Spleen (tissue), 13 donors: ENCODE data around the gene STYX. TPM values are rescaled to one million over a fixed set of nuclear protein-coding genes. Genes with fewer than 3 reads are reported as not detected.
A peak's percentile ranks its signal among the peaks of the same experiment; 100 is the strongest.

Source experiments
- DNase-seq: peaks from one replicate; pipeline ENCODE4 v3.0.0-alpha.2; 2020
- H3K27ac ChIP-seq, 8 donors: fragments of 200-600 bp; sonication (generic) in 7 of 8; 1 replicate in 4 of 8; 2 replicates in 4 of 8; pipeline versions ENCODE4 v1.5.0 to v1.8.0; 2016 to 2021; ENCODE audit warnings: inconsistent platforms in 4 of 8, mild to moderate bottlenecking in 4 of 8, moderate library complexity in 1 of 8
- H3K27me3 ChIP-seq, 7 donors: fragments of 200-600 bp; sonication (generic) in 6 of 7; replicated peaks in 1 of 7; 1 replicate in 4 of 7; 2 replicates in 3 of 7; pipeline versions ENCODE4 v1.5.0 to v1.8.0; 2016 to 2021; ENCODE audit warnings: inconsistent platforms in 3 of 7, mild to moderate bottlenecking in 1 of 7
- H3K36me3 ChIP-seq, 6 donors: fragments of 200-600 bp; sonication (generic) in 5 of 6; 1 replicate in 4 of 6; 2 replicates in 2 of 6; pipeline versions ENCODE4 v1.5.0 to v1.8.0; 2016 to 2021; ENCODE audit warnings: inconsistent platforms in 2 of 6
- H3K4me1 ChIP-seq, 6 donors: fragments of 200-600 bp; sonication (generic) in 5 of 6; 1 replicate in 3 of 6; 2 replicates in 3 of 6; pipeline versions ENCODE4 v1.5.0 to v1.8.0; 2016 to 2021; ENCODE audit warnings: inconsistent platforms in 3 of 6
- H3K4me3 ChIP-seq, 8 donors: fragments of 200-600 bp; sonication (generic) in 7 of 8; 1 replicate in 4 of 8; 2 replicates in 4 of 8; pipeline versions ENCODE4 v1.5.0 to v1.8.0; 2016 to 2021; ENCODE audit warnings: inconsistent platforms in 4 of 8, mild to moderate bottlenecking in 4 of 8, moderate library complexity in 2 of 8
- H3K9me3 ChIP-seq, 8 donors: fragments of 200-600 bp; sonication (generic) in 7 of 8; 1 replicate in 4 of 8; 2 replicates in 4 of 8; pipeline versions ENCODE4 v1.5.0 to v1.8.0; 2016 to 2021; ENCODE audit warnings: inconsistent platforms in 4 of 8
- POLR2A ChIP-seq, 3 donors: fragments of 450-650 bp; IDR thresholded peaks; one replicate each; pipeline ENCODE4 v1.5.1; 2017; ENCODE audit warnings: antibody characterized with exemption in 3 of 3, mild to moderate bottlenecking in 1 of 3
- POLR2AphosphoS5 ChIP-seq, 3 donors: sonication (generic); formaldehyde crosslinking; IDR thresholded peaks; one replicate each; pipeline ENCODE4 v1.5.1; 2017; ENCODE audit warnings: antibody characterized with exemption in 3 of 3
- WGBS, 5 donors: extraction: QIAGEN DNeasy Blood & Tissue Kit in 3 of 5; methylation state at CpG; one replicate each; pipeline versions ENCODE4 v1.1.5 to v1.1.7; 2013 to 2018; 5-methylcytosine and 5-hydroxymethylcytosine counted together
- intact Hi-C: fragments of 100-400 bp; cut with DNase I; formaldehyde crosslinking; loops from one replicate; pipeline ENCODE4 v1.15.0; 2023; ENCODE audit warnings: low total_unique reads
- long read RNA-seq, 2 donors: transcript quantifications; one replicate each; lab custom pipeline, GENCODE V29; 2026
- polyA plus RNA-seq, 3 donors: library from polyadenylated mRNA; stranded (reverse); fragments of 200-250 nt; gene quantifications; one replicate each; pipeline ENCODE4 v1.2.1, GENCODE V29; 2013
- total RNA-seq, 7 donors: library from RNA; depleted of rRNA in 3 of 7; stranded (reverse); fragments of >200 nt in 3 of 7; fragmentation: NEBNext Ultra II Directional in 4 of 7; extraction: Animal tissue kit (Norgen Biotek cat#: 25700) in 4 of 7; gene quantifications; one replicate each; pipeline versions ENCODE4 v1.1.0 to v1.2.1, GENCODE V29; 2016 to 2021
- TF ChIP-seq, protein P1 (sequence below), 11 experiments: fragments of 200-600 bp in 7 of 11; fragments of 450-650 bp in 4 of 11; sonication (generic) in 4 of 11; IDR thresholded peaks in 8 of 11; conservative IDR thresholded peaks in 3 of 11; 1 replicate in 7 of 11; 2 replicates in 4 of 11; pipeline versions ENCODE4 v1.4.0 to v1.8.0; 2016 to 2021; ENCODE audit warnings: antibody characterized with exemption in 11 of 11, inconsistent platforms in 4 of 11, mild to moderate bottlenecking in 1 of 11
- donor health status: healthy with polysubstance abuse.
- donor health status: DM: no; HTN: no; CAD: no; lungs with moderate emphysema.
- donor health status: DM: no; HTN: no; CAD: no.
- donor health status: Bipolar disorder and iron deficiency.
- donor health status: healthy.
- donor health status: DM: no; HTN: no; CAD: no.
- donor health status: DM: yes; HTN: yes; CAD: no.

STYX gene, protein sequence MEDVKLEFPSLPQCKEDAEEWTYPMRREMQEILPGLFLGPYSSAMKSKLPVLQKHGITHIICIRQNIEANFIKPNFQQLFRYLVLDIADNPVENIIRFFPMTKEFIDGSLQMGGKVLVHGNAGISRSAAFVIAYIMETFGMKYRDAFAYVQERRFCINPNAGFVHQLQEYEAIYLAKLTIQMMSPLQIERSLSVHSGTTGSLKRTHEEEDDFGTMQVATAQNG
- total RNA-seq (10 to 100 TPM; 15.2 to 23.1 (median 17.8) TPM), polyA plus RNA-seq (10 to 100 TPM in 1 of 3 donors, 1 to 10 TPM in 2; 6.6 to 10.2 (median 6.9) TPM)
- long read RNA-seq, donor 1, full-length matches to known transcripts = 3 of 3 reads
- long read RNA-seq, donor 1, partial matches to known transcripts = 0 of 3 reads
- long read RNA-seq, donor 1, other reads (novel, unspliced or antisense) = 0 of 3 reads
- long read RNA-seq, donor 2 = 0 reads

- 0 to 1% (median 0%) methylated on average over 41 to 72 of the region's 72 CpGs for WGBS, 5 donors
- TF ChIP-seq POLR2AphosphoS5 (IDR thresholded peaks at IDR 0.05) (peak; percentile 83 to 93 (median 90)), POLR2A (IDR thresholded peaks at IDR 0.05) (peak in 1 of 3 donors; percentile 63)
- TF ChIP-seq, protein P1, sequence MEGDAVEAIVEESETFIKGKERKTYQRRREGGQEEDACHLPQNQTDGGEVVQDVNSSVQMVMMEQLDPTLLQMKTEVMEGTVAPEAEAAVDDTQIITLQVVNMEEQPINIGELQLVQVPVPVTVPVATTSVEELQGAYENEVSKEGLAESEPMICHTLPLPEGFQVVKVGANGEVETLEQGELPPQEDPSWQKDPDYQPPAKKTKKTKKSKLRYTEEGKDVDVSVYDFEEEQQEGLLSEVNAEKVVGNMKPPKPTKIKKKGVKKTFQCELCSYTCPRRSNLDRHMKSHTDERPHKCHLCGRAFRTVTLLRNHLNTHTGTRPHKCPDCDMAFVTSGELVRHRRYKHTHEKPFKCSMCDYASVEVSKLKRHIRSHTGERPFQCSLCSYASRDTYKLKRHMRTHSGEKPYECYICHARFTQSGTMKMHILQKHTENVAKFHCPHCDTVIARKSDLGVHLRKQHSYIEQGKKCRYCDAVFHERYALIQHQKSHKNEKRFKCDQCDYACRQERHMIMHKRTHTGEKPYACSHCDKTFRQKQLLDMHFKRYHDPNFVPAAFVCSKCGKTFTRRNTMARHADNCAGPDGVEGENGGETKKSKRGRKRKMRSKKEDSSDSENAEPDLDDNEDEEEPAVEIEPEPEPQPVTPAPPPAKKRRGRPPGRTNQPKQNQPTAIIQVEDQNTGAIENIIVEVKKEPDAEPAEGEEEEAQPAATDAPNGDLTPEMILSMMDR (IDR thresholded peaks at IDR 0.05 in 8 of 11, conservative IDR thresholded peaks at IDR 0.05 in 3 of 11) = peak; percentile 31 to 79 (median 69)
Measured at GRCh38 chr14:52729925-52730708, at the start of gene STYX. Gene STYX, plus strand, starts transcription at chr14:52730166. Its CDS starts 309 bp downstream, at chr14:52730475.

DNA sequence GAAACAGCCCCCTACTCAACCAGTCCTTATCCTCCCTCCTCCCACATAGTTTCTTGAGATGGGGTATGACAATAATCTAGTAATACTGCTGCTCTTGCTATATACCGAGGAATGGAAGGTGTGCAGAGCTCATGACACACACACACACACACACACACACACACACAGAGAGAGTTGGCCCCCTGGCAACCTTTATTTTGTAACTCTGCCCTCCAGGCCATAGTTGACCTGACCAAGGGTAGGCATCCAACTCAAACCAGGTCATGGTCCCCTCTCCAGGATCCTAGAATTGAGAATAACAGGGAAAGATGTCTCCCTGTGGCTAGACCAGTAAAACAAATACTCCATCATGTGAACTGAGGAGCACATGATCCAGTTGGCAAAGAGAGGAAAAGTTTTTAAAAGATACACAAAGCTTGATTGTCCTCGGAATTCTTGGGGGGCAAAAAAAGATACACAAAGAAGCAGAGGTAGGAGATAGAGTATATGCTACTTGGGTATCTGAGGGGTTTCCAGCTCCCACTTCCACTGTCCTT is 45.9 kb upstream of the STYX start:
- DNase-seq = no peak
- 95 to 98% (median 96%) methylated on average over 2 of the region's 2 CpGs for WGBS, 5 donors
- Histone ChIP-seq H3K36me3 (peaks cover 0 to 32% (median 15%) of the 10 kb centered on the region in 6 donors), H3K9me3 (no peaks in the 10 kb centered on the region), H3K27ac (no peak overlapping the region), H3K4me3 (no peak overlapping the region), H3K4me1 (peaks cover 0 to 55% (median 4%) of the 10 kb centered on the region in 6 donors), H3K27me3 (no peaks in the 10 kb centered on the region)
- intact Hi-C loops = no loop called here
- TF ChIP-seq POLR2A (IDR thresholded peaks at IDR 0.05) (no peak), POLR2AphosphoS5 (IDR thresholded peaks at IDR 0.05) (no peak)
- TF ChIP-seq, protein P1 (IDR thresholded peaks at IDR 0.05 in 8 of 11, conservative IDR thresholded peaks at IDR 0.05 in 3 of 11) = no peak

More at GRCh38 chr14:52729925-52730708, at the start of gene STYX:
- Histone ChIP-seq H3K4me3 (peak within 1 kb of the TSS; percentile 80 to 95 (median 88)), H3K4me1 (peaks cover 6 to 65% (median 31%) of the 10 kb centered on the region in 6 donors), H3K27me3 (no peaks in the 10 kb centered on the region), H3K27ac (peak within 1 kb of the TSS; percentile 74 to 94 (median 91)), H3K9me3 (no peaks in the 10 kb centered on the region), H3K36me3 (peaks cover 0 to 63% (median 21%) of the 10 kb centered on the region in 6 donors)
- DNase-seq = peak; percentile 100
- intact Hi-C loops = no loop called here

DNA sequence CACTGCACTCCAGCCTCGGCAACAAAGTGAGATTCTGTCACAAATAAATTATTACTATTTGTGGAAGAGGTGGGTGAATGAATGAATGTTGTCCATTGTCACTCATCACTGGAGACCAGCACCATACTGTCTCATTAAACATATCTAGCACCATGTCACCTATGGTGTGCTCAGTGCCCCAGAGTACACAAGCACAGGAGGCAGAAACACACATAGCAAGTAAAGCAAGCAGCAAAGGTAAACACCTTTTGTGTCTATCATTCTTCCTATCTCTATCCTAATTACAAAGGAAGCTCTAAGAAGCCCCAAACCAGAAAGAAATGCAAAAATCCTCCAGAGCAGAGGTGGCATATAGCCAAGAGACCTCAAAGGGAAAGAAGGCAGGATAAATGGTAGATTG is 43.8 kb upstream of the STYX start:
- Histone ChIP-seq H3K4me1 (peaks cover 0 to 76% (median 6%) of the 10 kb centered on the region in 6 donors), H3K4me3 (no peak overlapping the region), H3K36me3 (peaks cover 0 to 11% (median 9%) of the 10 kb centered on the region in 6 donors), H3K9me3 (no peaks in the 10 kb centered on the region), H3K27me3 (no peaks in the 10 kb centered on the region), H3K27ac (no peak overlapping the region)
- TF ChIP-seq, protein P1 (IDR thresholded peaks at IDR 0.05 in 8 of 11, conservative IDR thresholded peaks at IDR 0.05 in 3 of 11) = no peak
- TF ChIP-seq POLR2AphosphoS5 (IDR thresholded peaks at IDR 0.05) (no peak), POLR2A (IDR thresholded peaks at IDR 0.05) (no peak)
- DNase-seq = no peak
- 85 to 100% (median 98%) methylated on average over 1 of the region's 1 CpG for WGBS, 5 donors
- intact Hi-C loops = no loop called here
